ENCODE data around the gene SS18L1.

DNA sequence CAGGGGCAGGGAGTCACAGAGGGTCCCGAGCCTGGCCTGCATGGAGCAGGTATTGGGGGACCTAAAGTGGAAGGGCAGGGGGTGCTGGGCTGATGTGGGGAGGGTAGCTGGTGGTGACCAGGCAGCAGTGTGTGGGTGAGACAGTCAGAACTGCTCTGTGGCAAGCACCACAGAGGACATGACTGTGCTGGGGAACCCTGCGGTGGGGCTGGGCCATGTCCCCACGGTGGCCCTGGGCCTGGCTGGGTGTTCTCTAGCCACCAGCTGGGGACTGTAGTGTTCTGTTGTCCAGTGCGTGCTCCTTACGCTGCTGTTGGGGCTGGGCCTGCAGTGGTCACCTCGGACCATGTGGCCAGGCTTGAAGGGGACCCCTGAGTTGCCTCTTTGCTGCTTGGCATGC is 3.6 kb downstream of the SS18L1 start:
- TF ChIP-seq POLR2A (IDR thresholded peaks at IDR 0.05), result no peak
- TF ChIP-seq CTCF (IDR thresholded peaks at IDR 0.05), result no peak
